SU-DHL-6 (cell line): ENCODE measurements around the gene RPS16.

Experiments
- CTCF ChIP-seq: fragments of 200-600 bp; sonication (generic); IDR thresholded peaks from one replicate; pipeline ENCODE4 v1.5.1; 2017; ENCODE audit warnings: antibody characterized with exemption, mild to moderate bottlenecking, low read length, moderate library complexity; ENCODE audit not compliant: insufficient read depth, poor library complexity, severe bottlenecking
- EZH2phosphoT487 ChIP-seq: fragments of 200-600 bp; sonication (generic), shearing (Covaris generic); conservative IDR thresholded peaks from 2 replicates; pipeline ENCODE4 v1.6.1; 2018; ENCODE audit warnings: mild to moderate bottlenecking, antibody characterized with exemption, low read length, moderate library complexity, mixed read lengths

- TF ChIP-seq EZH2phosphoT487 (no peak), CTCF (no peak)
Observed at GRCh38 chr19:39413911-39414608, 21.7 kb downstream of the RPS16 start.
